Skeletal muscle cell (primary cell): ENCODE data around the gene MUC12.
"Not testable (repeated sequence)": the region's sequence is repeated elsewhere in the genome, so short reads cannot be mapped to it uniquely, and the experiment has no call there.

Experiments
- DNase-seq: peaks from one replicate; pipeline ENCODE4 v3.0.0-alpha.2; 2010; ENCODE audit warnings: low read depth
- H3K4me3 ChIP-seq: 2 replicates; pipeline ENCODE4 v1.5.1; 2011; ENCODE audit warnings: low read depth, mild to moderate bottlenecking, control low read depth, low read length, moderate library complexity

Gene MUC12

GRCh38 chr7:100984241-100984918, 15.0 kb downstream of the MUC12 start:
- not testable (repeated sequence) for H3K4me3 ChIP-seq, DNase-seq

GRCh38 chr7:100985033-100985797, 15.8 kb downstream of the MUC12 start:
- not testable (repeated sequence) for H3K4me3 ChIP-seq, DNase-seq

- no peak for DNase-seq
- no peak overlapping the region for H3K4me3 ChIP-seq
Measured at GRCh38 chr7:100991631-100992030, 22.3 kb downstream of the MUC12 start.

DNA sequence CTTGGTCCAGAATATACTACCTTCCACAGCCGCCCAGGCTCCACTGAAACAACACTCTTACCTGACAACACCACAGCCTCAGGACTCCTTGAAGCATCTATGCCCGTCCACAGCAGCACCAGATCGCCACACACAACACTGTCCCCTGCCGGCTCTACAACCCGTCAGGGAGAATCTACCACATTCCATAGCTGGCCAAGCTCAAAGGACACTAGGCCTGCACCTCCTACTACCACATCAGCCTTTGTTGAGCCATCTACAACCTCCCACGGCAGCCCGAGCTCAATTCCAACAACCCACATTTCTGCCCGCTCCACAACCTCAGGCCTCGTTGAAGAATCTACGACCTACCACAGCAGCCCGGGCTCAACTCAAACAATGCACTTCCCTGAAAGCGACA, 22.9 kb downstream of the MUC12 start:
- not testable (repeated sequence) for H3K4me3 ChIP-seq, DNase-seq

DNA sequence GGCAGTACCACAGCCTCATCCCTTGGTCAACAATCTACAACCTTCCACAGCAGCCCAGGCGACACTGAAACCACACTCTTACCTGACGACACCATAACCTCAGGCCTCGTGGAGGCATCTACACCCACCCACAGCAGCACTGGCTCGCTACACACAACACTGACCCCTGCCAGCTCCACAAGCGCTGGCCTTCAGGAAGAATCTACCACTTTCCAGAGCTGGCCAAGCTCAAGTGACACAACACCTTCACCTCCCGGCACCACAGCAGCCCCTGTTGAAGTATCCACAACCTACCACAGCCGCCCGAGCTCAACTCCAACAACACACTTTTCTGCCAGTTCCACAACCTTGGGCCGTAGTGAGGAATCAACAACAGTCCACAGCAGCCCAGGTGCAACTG, 25.3 kb downstream of the MUC12 start:
- not testable (repeated sequence) for DNase-seq, H3K4me3 ChIP-seq

DNA sequence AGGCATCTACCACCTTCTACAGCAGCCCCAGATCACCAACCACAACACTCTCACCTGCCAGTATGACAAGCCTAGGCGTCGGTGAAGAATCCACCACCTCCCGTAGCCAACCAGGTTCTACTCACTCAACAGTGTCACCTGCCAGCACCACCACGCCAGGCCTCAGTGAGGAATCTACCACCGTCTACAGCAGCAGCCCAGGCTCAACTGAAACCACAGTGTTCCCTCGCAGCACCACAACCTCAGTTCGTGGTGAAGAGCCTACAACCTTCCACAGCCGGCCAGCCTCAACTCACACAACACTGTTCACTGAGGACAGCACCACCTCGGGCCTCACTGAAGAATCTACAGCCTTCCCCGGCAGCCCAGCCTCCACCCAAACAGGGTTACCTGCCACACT, 29.2 kb downstream of the MUC12 start:
- not testable (repeated sequence) for H3K4me3 ChIP-seq, DNase-seq

- not testable (repeated sequence) for H3K4me3 ChIP-seq, DNase-seq
Measured at GRCh38 chr7:100999334-100999733, 30.0 kb downstream of the MUC12 start.

DNA sequence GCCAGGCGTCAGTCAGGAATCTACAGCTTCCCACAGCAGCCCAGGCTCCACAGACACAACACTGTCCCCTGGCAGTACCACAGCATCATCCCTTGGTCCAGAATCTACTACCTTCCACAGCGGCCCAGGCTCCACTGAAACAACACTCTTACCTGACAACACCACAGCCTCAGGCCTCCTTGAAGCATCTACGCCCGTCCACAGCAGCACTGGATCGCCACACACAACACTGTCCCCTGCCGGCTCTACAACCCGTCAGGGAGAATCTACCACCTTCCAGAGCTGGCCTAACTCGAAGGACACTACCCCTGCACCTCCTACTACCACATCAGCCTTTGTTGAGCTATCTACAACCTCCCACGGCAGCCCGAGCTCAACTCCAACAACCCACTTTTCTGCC, 30.7 kb downstream of the MUC12 start:
- DNase-seq, H3K4me3 ChIP-seq: not testable (repeated sequence)

GRCh38 chr7:101002333-101002732, 33.0 kb downstream of the MUC12 start:
- not testable (repeated sequence) for H3K4me3 ChIP-seq, DNase-seq

DNA sequence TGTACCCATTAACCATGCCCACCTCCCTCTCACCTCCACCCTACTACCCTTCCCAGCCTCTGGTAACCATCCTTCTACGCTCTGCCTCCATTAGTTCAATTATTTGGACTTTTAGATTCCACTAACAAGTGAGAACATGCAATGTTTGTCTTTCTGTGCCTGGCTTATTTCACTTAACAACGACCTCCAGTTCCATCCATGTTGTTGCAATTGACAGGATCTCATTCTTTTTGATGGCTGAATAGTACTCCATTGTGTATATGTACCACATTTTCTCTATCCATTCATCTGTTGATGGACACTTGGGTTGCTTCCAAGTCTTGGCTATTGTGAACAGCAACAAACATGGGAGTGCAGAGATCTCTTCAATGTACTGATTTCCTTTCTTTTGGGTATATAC, 38.0 kb downstream of the MUC12 start:
- not testable (repeated sequence) for DNase-seq, H3K4me3 ChIP-seq

DNA sequence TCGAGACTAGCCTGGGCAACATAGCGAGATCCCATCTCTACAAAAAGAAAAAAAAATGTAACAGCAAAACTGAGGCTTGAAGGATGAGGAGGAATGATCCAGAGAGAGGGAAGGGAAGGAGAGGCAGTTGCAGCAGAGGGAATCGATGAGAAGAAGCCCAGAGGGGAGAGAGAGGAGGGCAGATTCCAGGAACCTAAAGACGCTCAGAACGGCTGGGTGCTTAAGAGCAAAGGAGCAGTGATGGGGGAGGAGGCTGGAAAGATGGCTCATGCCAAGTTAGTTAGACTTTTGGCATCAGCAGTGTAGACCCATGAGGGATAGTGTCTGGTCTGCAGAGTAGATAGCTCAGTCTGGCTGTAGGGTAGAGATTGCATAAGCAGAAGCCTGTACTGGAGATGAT, 40.3 kb downstream of the MUC12 start:
- DNase-seq = no peak
- H3K4me3 ChIP-seq = no peak overlapping the region

DNA sequence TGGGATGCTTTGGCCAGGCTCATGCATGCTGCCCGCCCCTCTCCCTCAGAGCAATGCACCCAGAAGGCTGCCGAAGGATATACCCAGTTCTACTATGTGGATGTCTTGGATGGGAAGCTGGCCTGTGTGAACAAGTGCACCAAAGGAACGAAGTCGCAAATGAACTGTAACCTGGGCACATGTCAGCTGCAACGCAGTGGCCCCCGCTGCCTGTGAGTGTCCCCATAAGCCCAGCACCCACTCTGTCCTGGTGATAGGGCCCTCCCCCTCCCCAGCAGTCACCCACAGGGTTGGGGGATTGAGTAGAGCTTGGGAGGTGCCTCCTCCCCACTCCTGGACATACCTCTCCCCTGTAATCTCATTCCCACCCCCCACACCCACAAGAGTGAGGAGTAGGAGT, 43.6 kb downstream of the MUC12 start:
- DNase-seq = no peak
- H3K4me3 ChIP-seq = no peak overlapping the region

GRCh38 chr7:101015626-101016025, 46.3 kb downstream of the MUC12 start:
- H3K4me3 ChIP-seq = no peak overlapping the region
- DNase-seq = no peak

- DNase-seq = peak; percentile 32
- H3K4me3 ChIP-seq = peak overlapping the region; percentile 54
Measured at GRCh38 chr7:101017064-101017777, 47.9 kb downstream of the MUC12 start.

GRCh38 chr7:101018271-101019167, 49.2 kb downstream of the MUC12 start:
- H3K4me3 ChIP-seq = no peak overlapping the region
- DNase-seq = no peak

GRCh38 chr7:101020444-101020843, 51.1 kb downstream of the MUC12 start:
- no peak for DNase-seq
- no peak overlapping the region for H3K4me3 ChIP-seq

DNA sequence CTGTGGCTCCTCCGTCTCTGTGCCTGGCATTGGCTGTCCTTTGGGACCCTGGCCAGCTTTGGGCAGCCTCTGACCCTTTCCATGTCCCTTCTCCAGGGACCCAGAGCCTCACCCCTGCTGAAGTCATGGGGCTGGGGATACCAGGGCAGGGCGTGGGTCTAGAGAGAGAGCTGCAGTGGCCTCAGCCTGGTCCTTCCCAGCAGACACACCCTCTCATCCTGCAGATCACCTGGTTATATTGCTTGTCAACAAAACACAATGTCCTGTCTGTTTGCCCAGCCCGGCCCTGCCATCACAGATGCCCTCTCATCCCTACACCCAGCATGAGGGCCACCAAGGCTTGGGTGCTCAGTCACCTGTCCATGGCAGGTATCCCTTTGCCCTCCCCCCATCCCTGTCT, 52.3 kb downstream of the MUC12 start:
- no peak overlapping the region for H3K4me3 ChIP-seq
- no peak for DNase-seq

DNA sequence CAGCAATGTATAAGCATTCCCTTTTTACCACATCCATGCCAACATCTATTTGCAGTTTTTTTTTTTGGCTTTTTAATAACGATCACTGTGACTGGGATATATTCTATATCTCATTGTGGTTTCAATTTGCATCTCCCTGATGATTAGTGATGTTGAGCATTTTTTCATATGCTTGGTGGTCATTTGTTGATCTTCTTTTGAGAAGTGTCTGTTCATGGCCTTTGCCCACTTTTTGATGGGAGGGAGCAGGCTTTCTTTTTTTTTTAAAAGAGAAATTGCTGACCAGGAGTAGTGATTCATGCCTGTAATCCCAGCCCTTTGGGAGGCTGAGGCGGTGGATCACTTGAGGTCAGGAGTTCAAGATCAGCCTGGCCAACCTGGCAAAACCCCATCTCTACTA, 54.5 kb downstream of the MUC12 start:
- DNase-seq = no peak

DNA sequence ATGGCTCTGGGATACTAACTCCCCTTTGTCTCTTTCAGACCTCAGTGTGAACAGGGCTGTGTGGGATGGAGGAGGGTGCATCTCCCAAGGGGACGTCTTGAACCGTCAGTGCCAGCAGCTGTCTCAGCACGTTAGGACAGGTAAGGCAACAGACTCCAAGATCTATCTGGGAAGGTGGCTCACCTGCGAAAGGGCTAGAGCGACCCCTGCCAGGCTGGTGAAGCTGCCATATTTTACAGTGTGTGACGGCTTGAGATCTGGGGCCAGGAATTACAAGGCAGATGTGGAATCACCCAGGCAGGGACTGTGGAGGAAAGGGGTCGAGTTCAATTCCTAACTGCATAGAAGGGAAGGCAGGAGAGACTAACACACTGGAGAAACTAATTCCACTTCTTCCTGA, 61.7 kb downstream of the MUC12 start:
- H3K4me3 ChIP-seq = no peak overlapping the region
- DNase-seq = no peak

More for the DNA sequence above, 54.5 kb downstream of the MUC12 start:
- no peak overlapping the region for H3K4me3 ChIP-seq
